SK-N-MC (cell line): ENCODE results near the gene HAPSTR1.

Experiments
- EZH2 ChIP-seq: fragments of 200-600 bp; sonication (generic); IDR thresholded peaks from one replicate; pipeline ENCODE4 v1.6.1; 2017; ENCODE audit warnings: antibody characterized with exemption
- FOXP2 ChIP-seq: optimal IDR thresholded peaks from 2 replicates; pipeline ENCODE3; 2011; ENCODE audit warnings: mild to moderate bottlenecking, moderate library complexity; ENCODE audit not compliant: insufficient read depth; ENCODE audit errors: extremely low read length, control extremely low read depth
- POLR2AphosphoS5 ChIP-seq: IDR thresholded peaks from 2 replicates; pipeline ENCODE4 v1.6.1; 2012; ENCODE audit warnings: mild to moderate bottlenecking, low read depth, low read length, borderline replicate concordance

DNA sequence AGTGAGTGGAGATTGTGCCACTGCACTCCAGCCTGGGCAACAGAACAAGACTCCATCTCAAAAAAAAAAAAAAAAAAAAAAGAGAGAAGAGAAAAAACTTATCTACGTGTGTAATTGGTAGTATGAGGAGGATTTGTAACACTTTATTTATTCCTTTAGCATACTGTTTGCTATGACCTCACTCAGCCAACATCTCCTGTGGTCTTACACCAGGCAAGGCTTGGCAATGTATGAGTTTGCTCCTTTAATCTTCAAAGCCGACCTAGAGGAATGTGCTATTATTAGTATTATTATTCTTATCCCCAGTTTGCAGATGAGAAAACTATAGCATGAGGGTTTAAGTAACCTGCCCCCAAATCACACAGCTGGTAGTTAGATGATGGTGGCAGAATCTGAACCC, 35.8 kb upstream of the HAPSTR1 start:
- TF ChIP-seq POLR2AphosphoS5 (no peak), EZH2 (no peak), FOXP2 (no peak)
